Urinary bladder (tissue), 4 donors: ENCODE data around the gene EFEMP1. TPM values are rescaled to one million over a fixed set of nuclear protein-coding genes. Genes with fewer than 3 reads are reported as not detected.
A peak's percentile ranks its signal among the peaks of the same experiment; 100 is the strongest.

ENCODE experiments used
- DNase-seq: peaks from one replicate; pipeline ENCODE4 v3.0.0-alpha.2; 2015; ENCODE audit errors: extremely low spot score
- H3K27ac ChIP-seq: one replicate; pipeline ENCODE4 v1.5.1; 2013; ENCODE audit warnings: low read depth, mild to moderate bottlenecking, moderate library complexity
- H3K36me3 ChIP-seq: one replicate; pipeline ENCODE4 v1.6.1; 2013; ENCODE audit warnings: mild to moderate bottlenecking, moderate library complexity; ENCODE audit not compliant: insufficient read depth
- H3K4me1 ChIP-seq: one replicate; pipeline ENCODE4 v1.6.1; 2013; ENCODE audit warnings: mild to moderate bottlenecking, moderate library complexity; ENCODE audit not compliant: insufficient read depth
- H3K4me3 ChIP-seq: one replicate; pipeline ENCODE4 v1.5.1; 2013; ENCODE audit warnings: low read depth, low read length
- WGBS: extraction: QIAGEN DNeasy Blood & Tissue Kit; methylation state at CpG from one replicate; pipeline ENCODE4 v1.1.7; 2013; 5-methylcytosine and 5-hydroxymethylcytosine counted together
- polyA plus RNA-seq: library from polyadenylated mRNA; stranded (reverse); fragments of 200-250 nt; gene quantifications from one replicate; pipeline ENCODE4 v1.2.3, GENCODE V29; 2013
- total RNA-seq: library from RNA; depleted of rRNA; stranded (reverse); fragments of >200 nt; gene quantifications from one replicate; pipeline ENCODE4 v1.2.3, GENCODE V29; 2014
- donor health status: healthy with polysubstance abuse.
- donor health status: healthy.

Gene EFEMP1
- total and polyA plus RNA-seq, 2 donors, result 146 to 244 TPM

GRCh38 chr2:55951533-55951932 is 28.0 kb upstream of the EFEMP1 start:
- WGBS, result 93% methylated on average over 5 of the region's 5 CpGs
- H3K36me3 ChIP-seq, result no peaks in the 10 kb centered on the region

GRCh38 chr2:55949613-55950012 is 26.0 kb upstream of the EFEMP1 start:
- no peaks in the 10 kb centered on the region for H3K4me1 ChIP-seq
- no peak overlapping the region for H3K27ac ChIP-seq
- no peak for DNase-seq
- H3K36me3 ChIP-seq, result no peaks in the 10 kb centered on the region
- 33% methylated on average over 2 of the region's 2 CpGs for WGBS
- H3K4me3 ChIP-seq, result no peak overlapping the region

More at GRCh38 chr2:55951533-55951932, 28.0 kb upstream of the EFEMP1 start:
- Histone ChIP-seq H3K27ac (no peak overlapping the region), H3K4me1 (no peaks in the 10 kb centered on the region), H3K4me3 (no peak overlapping the region)
- DNase-seq, result no peak

- H3K27ac ChIP-seq, result no peak overlapping the region
- H3K4me3 ChIP-seq, result no peak overlapping the region
- DNase-seq, result no peak
- no peaks in the 10 kb centered on the region for H3K4me1 ChIP-seq
- H3K36me3 ChIP-seq, result no peaks in the 10 kb centered on the region
Measured at GRCh38 chr2:55949211-55949610, 25.6 kb upstream of the EFEMP1 start.

- Histone ChIP-seq H3K27ac (no peak overlapping the region), H3K4me3 (no peak overlapping the region), H3K4me1 (no peaks in the 10 kb centered on the region), H3K36me3 (no peaks in the 10 kb centered on the region)
- DNase-seq, result no peak
Measured at GRCh38 chr2:55948176-55948923, 24.8 kb upstream of the EFEMP1 start.

GRCh38 chr2:55947752-55948151 is 24.2 kb upstream of the EFEMP1 start:
- DNase-seq, result no peak
- Histone ChIP-seq H3K27ac (no peak overlapping the region), H3K4me3 (no peak overlapping the region), H3K4me1 (no peaks in the 10 kb centered on the region), H3K36me3 (no peaks in the 10 kb centered on the region)
- WGBS, result 74% methylated on average over 4 of the region's 4 CpGs

GRCh38 chr2:55946793-55947192 is 23.2 kb upstream of the EFEMP1 start:
- H3K36me3 ChIP-seq, result no peaks in the 10 kb centered on the region
- no peaks in the 10 kb centered on the region for H3K4me1 ChIP-seq
- H3K27ac ChIP-seq, result no peak overlapping the region
- 100% methylated on average over 1 of the region's 1 CpG for WGBS
- H3K4me3 ChIP-seq, result no peak overlapping the region
- no peak for DNase-seq

GRCh38 chr2:55943466-55943865 is 19.9 kb upstream of the EFEMP1 start:
- Histone ChIP-seq H3K4me3 (no peak overlapping the region), H3K27ac (no peak overlapping the region), H3K4me1 (no peaks in the 10 kb centered on the region), H3K36me3 (no peaks in the 10 kb centered on the region)
- no peak for DNase-seq
- 93% methylated on average over 1 of the region's 1 CpG for WGBS

GRCh38 chr2:55936351-55936750 is 12.8 kb upstream of the EFEMP1 start:
- Histone ChIP-seq H3K36me3 (no peaks in the 10 kb centered on the region), H3K4me3 (no peak overlapping the region), H3K4me1 (no peaks in the 10 kb centered on the region), H3K27ac (no peak overlapping the region)
- DNase-seq, result no peak
- 49% methylated on average over 3 of the region's 3 CpGs for WGBS

- no peaks in the 10 kb centered on the region for H3K36me3 ChIP-seq
- WGBS, result 55% methylated on average over 2 of the region's 2 CpGs
- H3K4me1 ChIP-seq, result no peaks in the 10 kb centered on the region
- no peak for DNase-seq
- no peak overlapping the region for H3K27ac ChIP-seq
- H3K4me3 ChIP-seq, result no peak overlapping the region
Measured at GRCh38 chr2:55934337-55934736, 10.8 kb upstream of the EFEMP1 start.

- Histone ChIP-seq H3K27ac (no peak overlapping the region), H3K4me1 (no peaks in the 10 kb centered on the region), H3K4me3 (no peak overlapping the region), H3K36me3 (no peaks in the 10 kb centered on the region)
- WGBS, result 78% methylated on average over 3 of the region's 3 CpGs
- no peak for DNase-seq
Measured at GRCh38 chr2:55932843-55933242, 9.3 kb upstream of the EFEMP1 start.

- DNase-seq, result no peak
- 69% methylated on average over 3 of the region's 3 CpGs for WGBS
- Histone ChIP-seq H3K4me1 (no peaks in the 10 kb centered on the region), H3K36me3 (no peaks in the 10 kb centered on the region), H3K27ac (no peak overlapping the region), H3K4me3 (no peak overlapping the region)
Measured at GRCh38 chr2:55931281-55931680, 7.7 kb upstream of the EFEMP1 start.

GRCh38 chr2:55929476-55929875 is 5.9 kb upstream of the EFEMP1 start:
- WGBS, result 89% methylated on average over 3 of the region's 3 CpGs
- Histone ChIP-seq H3K27ac (no peak overlapping the region), H3K36me3 (no peaks in the 10 kb centered on the region), H3K4me3 (no peak overlapping the region), H3K4me1 (no peaks in the 10 kb centered on the region)
- no peak for DNase-seq

DNA sequence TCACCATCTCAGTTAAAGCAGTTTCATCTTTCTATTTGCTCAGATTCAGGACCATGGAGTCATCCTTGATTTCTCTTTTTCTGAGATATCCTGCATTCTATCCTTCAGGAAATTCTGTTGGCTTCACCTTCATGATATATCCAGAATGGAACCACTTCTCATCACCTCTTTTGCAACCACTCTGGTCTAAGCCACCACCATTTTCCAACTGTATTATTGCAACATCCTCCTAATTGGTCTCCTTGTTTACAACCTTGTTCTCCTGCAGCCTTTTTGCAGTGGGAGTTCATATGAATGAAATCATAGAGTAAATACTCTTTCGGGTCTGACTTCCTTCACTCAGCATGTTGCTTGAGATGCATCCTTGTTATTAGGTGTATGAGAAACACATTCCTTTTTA is 3.4 kb upstream of the EFEMP1 start:
- 88% methylated on average over 1 of the region's 1 CpG for WGBS

DNA sequence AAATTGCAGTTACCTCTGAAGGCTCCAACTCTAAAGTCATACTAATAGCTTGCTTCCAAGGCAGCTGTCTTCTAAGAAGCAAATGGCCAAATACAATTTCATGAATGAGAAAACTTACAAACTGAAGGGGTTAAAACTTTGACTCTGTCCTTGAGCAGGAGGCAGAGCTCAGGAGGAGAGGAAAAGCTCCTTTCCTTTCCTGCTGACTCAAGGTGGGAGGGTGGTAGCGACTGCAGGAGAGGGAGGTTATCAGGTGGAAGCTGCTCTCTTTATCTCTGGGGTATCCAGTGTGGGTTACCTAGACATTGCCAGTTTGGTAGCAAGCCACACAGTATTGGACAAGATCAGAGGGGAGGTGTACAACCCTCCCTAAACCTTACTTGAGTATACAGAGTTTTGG is 2.7 kb upstream of the EFEMP1 start:
- no peak for DNase-seq
- H3K4me1 ChIP-seq, result no peaks in the 10 kb centered on the region
- H3K36me3 ChIP-seq, result no peaks in the 10 kb centered on the region
- no peak overlapping the region for H3K27ac ChIP-seq
- H3K4me3 ChIP-seq, result no peak overlapping the region
- WGBS, result 25% methylated on average over 1 of the region's 1 CpG

More for the DNA sequence above, 3.4 kb upstream of the EFEMP1 start:
- Histone ChIP-seq H3K36me3 (no peaks in the 10 kb centered on the region), H3K4me1 (no peaks in the 10 kb centered on the region), H3K27ac (no peak overlapping the region), H3K4me3 (no peak overlapping the region)
- no peak for DNase-seq

DNA sequence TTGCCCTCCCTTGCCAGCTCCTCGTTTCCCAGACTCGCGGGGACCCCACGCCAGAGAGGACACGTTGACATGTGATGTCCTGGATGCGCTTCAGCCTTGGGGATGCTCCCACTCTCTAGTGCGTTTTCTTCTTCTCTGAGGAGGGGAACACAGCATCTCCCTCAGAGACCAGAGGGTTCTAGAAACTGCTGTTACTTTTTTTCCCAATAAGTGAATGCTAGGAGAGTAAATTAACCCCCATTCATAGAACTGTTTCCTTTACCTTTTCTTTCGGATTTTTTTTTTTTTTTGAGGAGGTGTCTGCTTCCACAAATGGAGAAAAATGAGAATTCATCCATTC is 370 bp upstream of the EFEMP1 start:
- Histone ChIP-seq H3K36me3 (no peaks in the 10 kb centered on the region), H3K4me1 (no peaks in the 10 kb centered on the region), H3K27ac (no peak overlapping the region), H3K4me3 (peak overlapping the region; percentile 58)
- no peak for DNase-seq
- WGBS, result 3% methylated on average over 8 of the region's 8 CpGs
